COLO668 (cell line): Measurements from ENCODE around the gene FREM2.

Experiments used
- DNase-seq: peaks from one replicate; lab custom pipeline; 2025; ENCODE audit not compliant: unreplicated experiment; lab: John Stamatoyannopoulos, UW

The FREM2 gene

GRCh38 chr13:38758277-38758676, 71.4 kb downstream of the FREM2 start:
- DNase-seq, result no peak

DNA sequence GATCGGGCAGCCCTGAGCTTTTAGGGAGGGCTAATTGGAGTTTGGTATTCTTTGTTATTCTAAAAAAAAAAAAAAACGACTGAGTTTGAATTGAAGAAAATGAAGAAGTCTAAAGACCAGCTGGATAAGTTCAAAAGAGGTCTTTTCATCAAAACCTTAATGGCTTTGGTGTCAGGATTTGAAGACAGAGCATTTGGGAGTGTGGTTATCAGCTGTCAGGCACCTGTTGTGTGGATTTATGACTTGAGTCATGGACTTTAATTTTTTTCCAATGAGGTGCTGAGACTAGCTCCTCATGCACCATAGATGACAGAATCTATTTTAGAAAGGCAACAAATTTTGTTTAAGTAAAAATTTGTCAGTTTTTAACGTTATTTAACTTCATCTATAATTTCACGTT, 72.5 kb downstream of the FREM2 start:
- no peak for DNase-seq

DNA sequence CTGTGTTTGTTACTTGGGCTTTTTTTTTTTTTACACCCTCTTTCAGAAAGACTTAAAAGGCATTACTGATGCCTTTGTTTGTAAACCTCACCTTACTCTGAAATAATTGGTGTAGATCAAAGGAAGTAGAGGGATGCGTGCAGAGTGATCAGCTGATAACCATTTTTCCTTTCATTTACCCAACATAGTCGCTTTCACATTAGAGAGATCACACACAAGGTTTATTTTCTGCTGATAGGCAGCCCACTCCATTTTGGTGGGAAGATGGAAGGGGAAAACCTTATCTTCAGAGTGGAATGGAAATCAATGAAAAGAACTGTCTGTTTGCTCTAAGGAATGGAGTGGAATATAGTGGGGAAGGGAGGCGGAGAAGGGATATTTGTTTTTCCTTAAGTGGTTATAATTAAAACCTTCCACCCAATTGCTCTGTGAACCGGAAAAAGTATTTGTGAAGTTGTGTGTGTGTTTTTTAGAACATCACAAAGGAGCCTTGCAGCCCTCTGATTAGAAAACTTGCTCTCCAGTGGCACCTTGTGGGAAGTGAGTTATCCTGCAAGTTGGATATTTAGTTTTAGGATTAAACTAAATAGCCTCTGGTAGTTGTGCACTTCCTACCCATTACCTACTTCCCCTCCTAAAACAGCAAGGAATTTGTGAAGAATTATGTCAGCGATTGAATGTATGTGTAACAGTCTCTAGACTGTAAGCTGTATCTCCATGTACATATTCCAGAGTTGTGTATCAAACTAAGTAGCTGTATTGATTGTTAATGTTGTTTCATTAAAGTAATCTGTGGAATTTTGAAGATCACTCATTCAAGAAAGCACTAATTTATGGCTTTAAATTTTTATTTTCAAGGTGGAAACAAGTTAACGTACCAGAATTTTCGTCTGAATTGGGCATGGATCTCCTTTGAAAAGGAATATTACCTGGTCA, 76.8 kb downstream of the FREM2 start:
- peak; percentile 54 for DNase-seq

DNA sequence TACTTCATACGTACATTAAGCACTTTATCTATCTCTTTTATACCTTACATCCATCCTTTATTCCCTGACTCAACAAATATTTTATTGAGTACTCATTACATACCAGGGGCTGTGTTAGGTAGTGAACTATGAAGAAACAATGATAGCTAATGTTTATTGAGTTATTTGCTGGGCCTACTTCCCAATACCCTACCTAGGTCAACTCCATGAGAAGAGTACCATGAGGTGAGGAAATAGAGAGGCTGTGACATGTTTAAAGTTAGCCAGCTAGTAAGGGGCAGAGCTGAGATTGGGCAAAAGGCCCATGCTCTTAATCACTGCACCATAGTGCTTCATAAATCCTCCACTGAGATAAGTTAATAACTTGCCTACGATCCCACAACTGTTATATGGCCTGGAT, 79.9 kb downstream of the FREM2 start:
- DNase-seq, result no peak

DNA sequence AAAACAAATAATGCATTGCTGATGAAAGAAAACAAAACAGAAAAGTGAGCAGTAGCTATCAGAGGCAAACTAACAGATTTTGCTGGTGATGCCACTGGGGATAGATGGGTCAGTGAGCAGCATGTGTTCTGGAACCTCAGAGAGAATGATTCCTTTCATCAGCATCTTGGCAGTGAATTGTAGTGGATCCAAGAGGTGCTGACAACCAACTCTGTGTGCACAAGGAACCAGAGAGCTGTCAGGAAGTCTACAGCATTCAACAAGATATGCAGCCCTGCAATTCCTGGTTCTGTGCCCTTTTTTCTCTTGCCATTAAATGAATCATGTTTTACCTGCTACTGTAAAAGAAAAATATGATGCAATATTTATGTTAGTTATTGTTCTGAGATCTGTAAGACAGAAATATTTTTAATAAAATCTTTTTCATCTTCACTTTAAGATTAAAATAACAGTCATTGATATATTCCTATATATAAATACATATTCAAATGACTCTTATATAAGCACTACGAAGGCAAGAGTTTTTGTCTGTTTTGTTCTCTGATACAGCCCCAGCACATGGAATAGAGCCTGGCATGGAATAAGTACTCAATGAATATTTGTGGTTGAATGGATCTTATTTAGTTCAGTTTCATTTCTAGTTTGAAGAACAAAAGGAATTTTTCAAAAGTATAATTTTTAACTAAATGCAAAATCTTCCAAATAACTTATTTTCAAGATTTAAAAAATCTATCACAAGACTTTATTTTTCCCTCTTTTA, 80.8 kb downstream of the FREM2 start:
- DNase-seq, result no peak

DNA sequence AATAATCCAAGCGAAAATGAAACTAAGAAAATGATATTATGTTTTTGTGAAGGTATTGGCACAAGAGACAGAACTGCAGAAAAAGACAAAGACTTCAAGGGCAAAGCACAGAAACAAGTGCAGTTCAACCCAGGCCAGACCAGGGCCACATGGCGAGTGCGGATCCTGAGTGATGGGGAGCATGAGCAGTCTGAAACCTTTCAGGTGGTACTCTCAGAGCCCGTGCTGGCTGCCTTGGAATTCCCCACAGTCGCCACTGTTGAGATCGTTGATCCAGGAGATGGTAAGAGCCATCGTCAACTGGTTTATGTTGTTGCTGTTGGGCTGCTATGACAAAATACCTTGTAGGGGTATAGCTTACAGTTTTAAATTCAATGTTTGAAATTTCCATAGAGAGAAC, 82.6 kb downstream of the FREM2 start:
- DNase-seq, result no peak

GRCh38 chr13:38775085-38775484, 88.2 kb downstream of the FREM2 start:
- no peak for DNase-seq

- DNase-seq, result no peak
Measured at GRCh38 chr13:38777347-38778119, 90.7 kb downstream of the FREM2 start.

DNA sequence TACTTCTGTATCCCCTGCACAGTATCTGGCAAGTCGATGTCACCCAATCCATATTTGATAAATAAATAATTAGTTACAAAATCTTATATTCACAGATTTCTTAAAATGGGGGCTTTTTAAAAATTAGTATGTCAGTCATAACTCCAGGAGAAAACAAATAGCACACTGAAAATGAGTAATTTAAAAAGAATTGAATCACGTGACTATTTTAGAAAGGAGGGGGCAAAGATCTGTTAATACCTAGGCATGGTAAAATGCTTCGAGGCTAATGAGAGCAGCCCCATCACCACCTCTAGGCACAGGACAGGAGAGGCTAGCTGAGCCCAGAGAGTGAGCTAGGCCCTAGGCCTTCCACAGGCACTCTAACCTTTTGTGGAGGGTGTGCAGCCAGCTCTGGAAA, 94.7 kb downstream of the FREM2 start:
- DNase-seq, result no peak

- no peak for DNase-seq
Measured at GRCh38 chr13:38784036-38784880, 97.4 kb downstream of the FREM2 start.

DNA sequence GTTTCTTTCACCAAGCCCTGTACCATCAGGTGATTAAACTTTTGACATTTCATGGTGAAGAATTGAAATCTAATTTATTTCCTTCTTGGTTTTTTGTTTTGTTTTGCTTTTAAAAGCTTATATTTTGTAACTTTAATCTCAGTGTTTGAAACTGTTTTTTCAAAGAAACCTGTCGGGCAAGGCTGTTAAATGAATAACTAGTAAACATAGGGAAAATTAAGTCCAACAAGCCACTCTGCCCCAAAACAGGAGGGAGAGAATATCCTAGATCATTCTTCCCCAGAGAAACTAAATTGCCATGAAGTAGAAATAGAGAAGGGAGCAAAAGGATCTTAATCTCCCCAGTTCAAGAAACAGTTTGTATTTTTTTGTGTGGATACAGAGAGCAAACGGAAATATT, 98.2 kb downstream of the FREM2 start:
- no peak for DNase-seq

DNA sequence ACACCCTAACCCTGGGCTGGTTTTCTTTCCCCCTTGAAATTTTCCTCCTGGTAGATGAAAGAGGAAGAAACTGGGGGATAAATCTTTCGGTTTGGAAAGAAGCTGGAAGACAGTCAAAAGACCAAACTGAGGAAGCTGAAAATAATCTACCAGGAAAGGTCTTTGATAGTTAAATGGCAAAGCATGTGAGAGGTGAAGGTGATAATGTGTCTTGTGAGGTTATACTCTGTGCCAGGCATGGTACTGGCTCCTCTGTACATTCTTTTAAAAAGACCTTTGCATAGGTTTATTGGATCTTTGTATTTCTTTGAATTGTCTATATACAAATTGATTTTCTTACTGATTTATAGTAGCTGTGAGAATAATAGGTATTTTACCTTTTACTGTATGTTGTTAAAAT, 98.6 kb downstream of the FREM2 start:
- DNase-seq, result no peak

GRCh38 chr13:38787550-38787949, 100.7 kb downstream of the FREM2 start:
- no peak for DNase-seq

DNA sequence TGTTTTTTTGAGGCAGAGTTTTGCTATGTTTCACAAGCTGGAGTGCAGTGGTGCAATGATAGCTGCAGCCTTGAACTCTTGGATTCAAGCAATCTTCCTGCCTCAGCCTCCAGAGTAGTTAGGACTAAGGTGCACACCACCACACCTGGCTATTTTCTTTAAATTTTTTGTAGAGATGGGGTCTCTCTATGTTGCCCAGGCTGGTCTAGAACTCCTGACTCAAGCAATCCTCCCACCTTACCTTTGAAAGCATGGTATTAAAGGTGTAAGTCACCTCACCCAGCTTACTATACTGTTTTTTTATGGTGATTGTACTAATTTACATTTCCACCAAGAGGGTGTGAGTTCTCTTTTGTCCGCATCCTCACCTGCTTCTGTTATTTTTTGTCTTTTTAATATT, 110.0 kb downstream of the FREM2 start:
- no peak for DNase-seq

GRCh38 chr13:38803531-38803930, 116.7 kb downstream of the FREM2 start:
- no peak for DNase-seq

DNA sequence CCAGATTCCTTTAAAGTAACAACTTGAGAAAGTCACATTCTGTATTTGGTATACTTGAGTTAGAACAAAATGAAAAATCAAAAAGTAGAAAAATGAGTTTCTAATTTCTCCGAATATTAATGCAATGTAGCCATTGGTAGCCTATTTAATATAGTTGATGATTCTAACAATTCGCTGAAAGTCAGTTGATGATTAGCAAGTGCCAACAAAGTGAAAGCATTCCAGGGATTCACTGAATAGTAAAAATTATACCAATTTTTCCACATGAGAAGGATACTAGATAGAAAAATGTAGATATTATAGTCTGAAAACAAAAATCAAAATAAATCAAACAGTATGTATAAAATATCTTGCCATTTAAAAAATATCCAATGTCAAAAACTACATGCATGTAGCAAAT, 117.2 kb downstream of the FREM2 start:
- DNase-seq, result no peak

GRCh38 chr13:38804536-38804935, 117.7 kb downstream of the FREM2 start:
- no peak for DNase-seq

DNA sequence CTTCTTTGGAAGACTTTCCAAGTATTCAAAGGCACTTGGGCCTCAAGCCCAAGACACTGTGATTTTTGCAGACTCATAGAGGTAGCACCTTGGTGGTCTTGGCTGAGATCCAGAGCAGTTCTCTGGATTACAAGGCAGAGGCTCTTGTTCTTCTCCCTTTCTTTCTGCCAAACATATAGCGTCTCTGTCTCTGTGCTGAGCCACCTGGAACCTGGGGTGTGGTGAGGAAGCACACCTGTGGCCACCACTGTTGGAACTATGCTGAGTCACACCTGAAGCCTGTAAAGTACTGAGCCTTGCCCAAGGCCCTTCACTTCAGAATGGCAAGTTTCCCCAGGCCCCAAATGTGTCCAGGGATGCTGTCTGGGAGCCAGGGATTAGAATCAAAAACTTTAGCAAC, 127.5 kb downstream of the FREM2 start:
- DNase-seq, result peak; percentile 30

DNA sequence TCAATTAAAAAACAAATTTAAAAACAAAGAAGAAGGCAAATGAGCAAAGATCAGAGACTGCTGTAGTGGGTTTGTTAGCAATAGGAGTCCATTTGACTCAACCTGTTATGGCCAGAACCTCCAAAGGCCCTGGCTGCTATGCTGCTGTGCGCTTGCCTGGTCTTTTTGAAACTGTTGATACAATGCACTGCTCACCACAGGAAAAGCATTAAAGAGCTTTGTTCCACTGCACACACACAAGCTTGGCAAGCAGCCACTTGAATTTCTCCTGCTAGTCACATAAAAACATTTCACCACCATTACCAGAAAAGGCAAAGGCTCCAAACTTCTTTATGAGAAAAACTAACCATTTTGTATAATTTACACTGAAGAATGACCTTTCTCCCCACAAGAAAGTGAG, 132.2 kb downstream of the FREM2 start:
- DNase-seq, result peak; percentile 37

DNA sequence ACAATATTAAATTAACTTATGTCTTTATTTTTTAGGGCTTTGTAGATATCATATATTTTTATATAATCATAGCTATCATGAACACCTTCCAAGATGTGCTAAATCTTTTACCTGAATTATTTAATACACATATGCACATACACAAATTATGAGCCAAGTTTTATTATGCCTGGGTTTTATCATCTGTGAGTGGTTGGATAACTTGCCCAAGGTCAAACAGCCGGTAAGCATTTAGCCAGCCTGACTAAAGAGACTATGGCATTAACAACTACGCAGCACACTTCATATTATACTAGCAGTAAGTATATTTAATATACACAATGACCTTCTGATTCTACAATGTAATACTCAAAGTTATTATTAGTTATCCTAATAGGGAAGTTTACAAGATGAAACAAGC, 132.7 kb downstream of the FREM2 start:
- no peak for DNase-seq
